Body of pancreas (tissue), 4 donors: Measurements from ENCODE around the gene CCDC87. TPM values are rescaled to one million over a fixed set of nuclear protein-coding genes. Genes with fewer than 3 reads are reported as not detected.
A peak's percentile ranks its signal among the peaks of the same experiment; 100 is the strongest.

ENCODE experiments used
- ATAC-seq: fragments of 150-250 bp; one replicate; pipeline ENCODE4 v1.9.1; 2016
- DNase-seq, 4 donors: peaks; one replicate each; pipeline ENCODE4 v3.0.0-alpha.2; 2019
- H3K27ac ChIP-seq, 4 donors: fragments of 200-600 bp; sonication (generic); 1 replicate in 3 of 4; 2 replicates in 1 of 4; pipeline versions ENCODE4 v1.5.1 to v1.6.1; 2016 to 2019; ENCODE audit warnings: mild to moderate bottlenecking in 1 of 4, mixed read lengths in 1 of 4, moderate library complexity in 1 of 4
- H3K27me3 ChIP-seq, 2 donors: fragments of 200-600 bp; sonication (generic); one replicate each; pipeline ENCODE4 v1.6.0; 2016; ENCODE audit warnings: mild to moderate bottlenecking in 1 of 2
- H3K36me3 ChIP-seq, 2 donors: fragments of 200-600 bp; sonication (generic); replicated peaks in 1 of 2; 2 replicates each; pipeline ENCODE4 v1.5.1; 2016; ENCODE audit warnings: low read depth in 2 of 2; ENCODE audit not compliant: insufficient read depth in 1 of 2
- H3K4me1 ChIP-seq: fragments of 200-600 bp; sonication (generic); one replicate; pipeline ENCODE4 v1.6.0; 2016
- H3K4me3 ChIP-seq, 2 donors: fragments of 200-600 bp; sonication (generic); 1 replicate in 1 of 2; 2 replicates in 1 of 2; pipeline ENCODE4 v1.5.1; 2016 to 2019
- H3K9me3 ChIP-seq, 3 donors: fragments of 200-600 bp; sonication (generic); 1 replicate in 2 of 3; 2 replicates in 1 of 3; pipeline ENCODE4 v1.5.1; 2016
- POLR2A ChIP-seq, 3 donors: fragments of 450-650 bp; IDR thresholded peaks; one replicate each; pipeline ENCODE4 v1.6.1; 2016; ENCODE audit warnings: antibody characterized with exemption in 3 of 3, mild to moderate bottlenecking in 2 of 3
- WGBS, 2 donors: methylation state at CpG; one replicate each; pipeline ENCODE4 v1.1.5; 2017; 5-methylcytosine and 5-hydroxymethylcytosine counted together
- intact Hi-C: fragments of 100-400 bp; cut with DNase I; formaldehyde crosslinking; loops from one replicate; pipeline ENCODE4 v1.15.1; 2023
- total RNA-seq, 2 donors: library from RNA; depleted of rRNA; stranded (reverse); fragments of >200 nt; gene quantifications; one replicate each; pipeline ENCODE4 v1.1.0, GENCODE V29; 2016
- TF ChIP-seq, protein P1 (sequence below), 7 experiments: fragments of 450-650 bp in 4 of 7; fragments of 200-600 bp in 3 of 7; sonication (generic) in 3 of 7; IDR thresholded peaks; one replicate each; pipeline ENCODE4 v1.5.1; 2016 to 2019; ENCODE audit warnings: antibody characterized with exemption in 7 of 7

CCDC87 gene
- total RNA-seq, 2 donors from 2014 or later = under 0.01 TPM; not detected in 1

- 47 to 52% methylated on average over 5 of the region's 5 CpGs for WGBS, 2 donors
- ATAC-seq (no peak), DNase-seq (no peak)
- intact Hi-C loops = loop anchor here (5.0 kb wide), 1 partner anchor 112 kb away; no protein-coding TSS in a partner anchor
- no peak overlapping the region for H3K27ac ChIP-seq
- no peaks in the 10 kb centered on the region for H3K36me3 ChIP-seq
- H3K27me3 ChIP-seq = no peaks in the 10 kb centered on the region
- H3K9me3 ChIP-seq = no peaks in the 10 kb centered on the region
- peaks cover 15% of the 10 kb centered on the region for H3K4me1 ChIP-seq
- TF ChIP-seq, protein P1, sequence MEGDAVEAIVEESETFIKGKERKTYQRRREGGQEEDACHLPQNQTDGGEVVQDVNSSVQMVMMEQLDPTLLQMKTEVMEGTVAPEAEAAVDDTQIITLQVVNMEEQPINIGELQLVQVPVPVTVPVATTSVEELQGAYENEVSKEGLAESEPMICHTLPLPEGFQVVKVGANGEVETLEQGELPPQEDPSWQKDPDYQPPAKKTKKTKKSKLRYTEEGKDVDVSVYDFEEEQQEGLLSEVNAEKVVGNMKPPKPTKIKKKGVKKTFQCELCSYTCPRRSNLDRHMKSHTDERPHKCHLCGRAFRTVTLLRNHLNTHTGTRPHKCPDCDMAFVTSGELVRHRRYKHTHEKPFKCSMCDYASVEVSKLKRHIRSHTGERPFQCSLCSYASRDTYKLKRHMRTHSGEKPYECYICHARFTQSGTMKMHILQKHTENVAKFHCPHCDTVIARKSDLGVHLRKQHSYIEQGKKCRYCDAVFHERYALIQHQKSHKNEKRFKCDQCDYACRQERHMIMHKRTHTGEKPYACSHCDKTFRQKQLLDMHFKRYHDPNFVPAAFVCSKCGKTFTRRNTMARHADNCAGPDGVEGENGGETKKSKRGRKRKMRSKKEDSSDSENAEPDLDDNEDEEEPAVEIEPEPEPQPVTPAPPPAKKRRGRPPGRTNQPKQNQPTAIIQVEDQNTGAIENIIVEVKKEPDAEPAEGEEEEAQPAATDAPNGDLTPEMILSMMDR (IDR thresholded peaks at IDR 0.05) = no peak
- TF ChIP-seq POLR2A (IDR thresholded peaks at IDR 0.05) = no peak
- no peak overlapping the region for H3K4me3 ChIP-seq
Measured at GRCh38 chr11:66570079-66570849, 22.6 kb downstream of the CCDC87 start.

DNA sequence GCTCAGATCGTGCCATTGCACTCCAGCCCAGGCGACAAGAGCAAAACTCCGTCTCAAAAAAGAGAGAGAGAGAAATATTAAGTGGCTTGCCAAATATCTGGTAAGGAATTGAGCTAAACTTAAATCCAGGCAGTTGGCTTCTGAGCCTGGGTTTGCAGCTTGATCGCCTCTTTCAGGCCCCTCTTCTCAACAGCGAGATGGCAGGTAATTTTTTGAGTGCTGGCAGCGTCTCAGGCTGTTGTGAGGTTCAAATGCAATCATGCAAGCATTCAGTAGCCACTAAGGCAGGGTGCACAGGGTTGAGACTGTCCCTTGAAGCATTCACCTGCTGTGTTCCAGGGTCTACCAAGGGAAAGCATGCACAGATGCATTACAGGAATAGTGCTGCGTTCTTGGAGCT is 23.8 kb downstream of the CCDC87 start:
- Histone ChIP-seq H3K36me3 (no peaks in the 10 kb centered on the region), H3K4me1 (peaks cover 15% of the 10 kb centered on the region), H3K9me3 (no peaks in the 10 kb centered on the region), H3K4me3 (no peak overlapping the region), H3K27me3 (no peaks in the 10 kb centered on the region), H3K27ac (no peak overlapping the region)
- intact Hi-C loops = no loop called here
- TF ChIP-seq POLR2A (IDR thresholded peaks at IDR 0.05) = no peak
- TF ChIP-seq, protein P1 (IDR thresholded peaks at IDR 0.05) = no peak
- 80 to 88% methylated on average over 7 of the region's 7 CpGs for WGBS, 2 donors
- DNase-seq (no peak), ATAC-seq (no peak)

- Histone ChIP-seq H3K4me3 (peak within 1 kb of the TSS in 1 of 2 donors; percentile 40), H3K27ac (no peak within 1 kb of the TSS), H3K4me1 (peaks cover 15% of the 10 kb centered on the region), H3K36me3 (no peaks in the 10 kb centered on the region), H3K27me3 (no peaks in the 10 kb centered on the region), H3K9me3 (no peaks in the 10 kb centered on the region)
- 5 to 19% methylated on average over 3 to 60 of the region's 77 CpGs for WGBS, 2 donors
- TF ChIP-seq POLR2A (IDR thresholded peaks at IDR 0.05) = peak in 2 of 3 donors; percentile 37 to 39
- TF ChIP-seq, protein P1 (IDR thresholded peaks at IDR 0.05) = no peak
- intact Hi-C loops = no loop called here
- ATAC-seq (peak; percentile 97), DNase-seq (peak; percentile 86 to 92 (median 90))
Measured at GRCh38 chr11:66568124-66568916, 24.5 kb downstream of the CCDC87 start, which contains the start of gene CTSF. Gene CTSF (minus strand): TSS chr11:66568606. CDS start chr11:66568486, 120 bp downstream.

- Histone ChIP-seq H3K4me1 (peaks cover 15% of the 10 kb centered on the region), H3K27me3 (no peaks in the 10 kb centered on the region), H3K9me3 (no peaks in the 10 kb centered on the region), H3K27ac (no peak overlapping the region), H3K4me3 (no peak overlapping the region), H3K36me3 (no peaks in the 10 kb centered on the region)
- 52% methylated on average over 10 of the region's 15 CpGs; no CpG with 5 or more reads in 1 of the 2 donors for WGBS, 2 donors
- ATAC-seq (no peak), DNase-seq (no peak)
- no peak for TF ChIP-seq POLR2A (IDR thresholded peaks at IDR 0.05)
- TF ChIP-seq, protein P1 (IDR thresholded peaks at IDR 0.05) = no peak
- intact Hi-C loops = no loop called here
Measured at GRCh38 chr11:66567787-66568123, 25.1 kb downstream of the CCDC87 start.
